ENCODE results near the gene GPATCH1.

GPATCH1 gene

DNA sequence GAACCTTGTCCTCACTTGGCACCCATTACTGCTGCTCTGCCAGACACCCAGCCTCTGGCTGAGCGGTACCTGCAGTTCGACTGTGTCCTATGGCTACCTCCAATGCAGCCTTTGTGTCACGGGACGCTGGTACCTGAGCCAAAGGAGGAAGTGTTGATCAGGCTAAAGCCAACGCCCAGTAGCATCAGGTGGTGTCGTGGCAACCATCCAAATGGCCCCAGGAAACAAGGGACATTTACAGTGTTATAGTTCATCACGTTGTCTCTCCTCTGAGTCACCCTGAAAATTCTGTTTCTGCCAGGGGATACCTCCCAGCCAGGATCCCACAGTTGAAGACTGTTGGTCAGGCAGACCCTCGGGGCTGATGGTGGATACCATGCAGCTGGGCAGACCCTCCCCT, 26.4 kb upstream of the GPATCH1 start:
- H3F3A ChIP-seq (ENCODE audit: low read depth) = no peaks in the 10 kb centered on the region
- H3K4me2 ChIP-seq (ENCODE audit: low read depth, low read length, poor library complexity, severe bottlenecking) = no peak overlapping the region
- H3K79me2 ChIP-seq (ENCODE audit: insufficient read depth, low read length) = no peaks in the 10 kb centered on the region
- no peak overlapping the region for H2AFZ ChIP-seq (ENCODE audit: low read length)
- no peaks in the 10 kb centered on the region for H3K36me3 ChIP-seq (ENCODE audit: insufficient read depth, low read length)
- no peaks in the 10 kb centered on the region for H3K4me1 ChIP-seq (ENCODE audit: insufficient read depth, low read length, poor library complexity, severe bottlenecking)
- no peaks in the 10 kb centered on the region for H3K9me3 ChIP-seq (ENCODE audit: insufficient read depth, low read depth, low read length)
- no peaks in the 10 kb centered on the region for H3K27me3 ChIP-seq (ENCODE audit: insufficient read depth, low read length, poor library complexity, severe bottlenecking)
- no peaks in the 10 kb centered on the region for H3K9me2 ChIP-seq (replicated peaks; ENCODE audit: low read depth, low read length)
- no peaks in the 10 kb centered on the region for H4K20me1 ChIP-seq (ENCODE audit: insufficient read depth, low read length, poor library complexity, severe bottlenecking)
- H3K9ac ChIP-seq (ENCODE audit: low read depth, low read length, poor library complexity, severe bottlenecking) = no peak overlapping the region
- TF ChIP-seq, protein P1, sequence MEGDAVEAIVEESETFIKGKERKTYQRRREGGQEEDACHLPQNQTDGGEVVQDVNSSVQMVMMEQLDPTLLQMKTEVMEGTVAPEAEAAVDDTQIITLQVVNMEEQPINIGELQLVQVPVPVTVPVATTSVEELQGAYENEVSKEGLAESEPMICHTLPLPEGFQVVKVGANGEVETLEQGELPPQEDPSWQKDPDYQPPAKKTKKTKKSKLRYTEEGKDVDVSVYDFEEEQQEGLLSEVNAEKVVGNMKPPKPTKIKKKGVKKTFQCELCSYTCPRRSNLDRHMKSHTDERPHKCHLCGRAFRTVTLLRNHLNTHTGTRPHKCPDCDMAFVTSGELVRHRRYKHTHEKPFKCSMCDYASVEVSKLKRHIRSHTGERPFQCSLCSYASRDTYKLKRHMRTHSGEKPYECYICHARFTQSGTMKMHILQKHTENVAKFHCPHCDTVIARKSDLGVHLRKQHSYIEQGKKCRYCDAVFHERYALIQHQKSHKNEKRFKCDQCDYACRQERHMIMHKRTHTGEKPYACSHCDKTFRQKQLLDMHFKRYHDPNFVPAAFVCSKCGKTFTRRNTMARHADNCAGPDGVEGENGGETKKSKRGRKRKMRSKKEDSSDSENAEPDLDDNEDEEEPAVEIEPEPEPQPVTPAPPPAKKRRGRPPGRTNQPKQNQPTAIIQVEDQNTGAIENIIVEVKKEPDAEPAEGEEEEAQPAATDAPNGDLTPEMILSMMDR (conservative IDR thresholded peaks at IDR 0.05; ENCODE audit: low read length) = no peak
- no peak for TF ChIP-seq EZH2phosphoT487 (IDR thresholded peaks at IDR 0.05; ENCODE audit: borderline replicate concordance)
- H3K4me3 ChIP-seq (ENCODE audit: low read length, poor library complexity, severe bottlenecking) = no peak overlapping the region

DNA sequence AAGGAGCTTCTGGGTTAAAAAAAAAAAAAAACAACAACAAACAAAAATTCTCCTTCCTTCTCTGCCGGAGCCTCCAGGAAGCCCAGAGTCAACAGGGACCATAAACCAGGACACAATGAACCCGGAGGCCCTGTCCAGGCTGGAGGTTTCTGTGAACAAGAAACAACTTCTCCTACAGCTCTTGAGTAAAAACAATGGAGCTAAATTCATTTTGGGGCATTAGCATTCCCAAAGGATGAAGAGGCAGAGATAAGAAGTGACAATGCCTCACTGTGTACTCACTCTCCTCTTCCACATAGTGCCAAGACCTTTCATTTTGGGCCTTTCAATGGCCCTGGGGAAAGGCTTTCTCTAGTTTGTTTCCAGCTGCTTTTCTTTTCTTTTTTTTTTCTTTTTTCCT, 25.3 kb upstream of the GPATCH1 start:
- no peaks in the 10 kb centered on the region for H3K4me1 ChIP-seq (ENCODE audit: insufficient read depth, low read length, poor library complexity, severe bottlenecking)
- H3K9me3 ChIP-seq (ENCODE audit: insufficient read depth, low read depth, low read length) = no peaks in the 10 kb centered on the region
- H3K27me3 ChIP-seq (ENCODE audit: insufficient read depth, low read length, poor library complexity, severe bottlenecking) = no peaks in the 10 kb centered on the region
- no peaks in the 10 kb centered on the region for H3K9me2 ChIP-seq (replicated peaks; ENCODE audit: low read depth, low read length)
- no peaks in the 10 kb centered on the region for H3K79me2 ChIP-seq (ENCODE audit: insufficient read depth, low read length)
- no peaks in the 10 kb centered on the region for H3K36me3 ChIP-seq (ENCODE audit: insufficient read depth, low read length)
- no peaks in the 10 kb centered on the region for H4K20me1 ChIP-seq (ENCODE audit: insufficient read depth, low read length, poor library complexity, severe bottlenecking)
- H3K4me2 ChIP-seq (ENCODE audit: low read depth, low read length, poor library complexity, severe bottlenecking) = no peak overlapping the region
- H3F3A ChIP-seq (ENCODE audit: low read depth) = no peaks in the 10 kb centered on the region
- no peak overlapping the region for H3K4me3 ChIP-seq (ENCODE audit: low read length, poor library complexity, severe bottlenecking)
- H3K9ac ChIP-seq (ENCODE audit: low read depth, low read length, poor library complexity, severe bottlenecking) = no peak overlapping the region
- no peak overlapping the region for H2AFZ ChIP-seq (ENCODE audit: low read length)
- no peak for TF ChIP-seq EZH2phosphoT487 (IDR thresholded peaks at IDR 0.05; ENCODE audit: borderline replicate concordance)
- TF ChIP-seq, protein P1 (conservative IDR thresholded peaks at IDR 0.05; ENCODE audit: low read length) = no peak

DNA sequence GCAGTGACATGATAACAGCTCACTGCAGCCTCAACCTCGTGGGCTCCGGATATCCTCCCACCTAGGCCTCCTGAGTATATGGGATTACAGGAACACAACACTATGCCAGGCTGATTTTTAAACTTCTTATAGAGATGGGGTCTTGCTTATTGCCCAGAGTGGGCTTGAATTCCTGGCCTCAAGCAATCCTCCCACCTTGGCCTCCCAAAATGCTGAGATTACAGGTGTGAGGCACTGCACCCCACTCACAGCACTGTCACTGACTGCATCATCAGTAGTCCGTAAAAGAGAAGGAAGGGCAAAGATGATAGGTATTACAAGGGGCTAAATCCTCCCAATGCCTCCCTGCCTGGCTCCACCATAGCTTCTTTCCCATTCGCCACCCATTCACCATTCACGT, 20.4 kb upstream of the GPATCH1 start:
- Histone ChIP-seq H4K20me1 (ENCODE audit: insufficient read depth, low read length, poor library complexity, severe bottlenecking) (no peaks in the 10 kb centered on the region), H3K4me1 (ENCODE audit: insufficient read depth, low read length, poor library complexity, severe bottlenecking) (no peaks in the 10 kb centered on the region), H3K4me3 (ENCODE audit: low read length, poor library complexity, severe bottlenecking) (no peak overlapping the region), H3K9ac (ENCODE audit: low read depth, low read length, poor library complexity, severe bottlenecking) (no peak overlapping the region), H3K27me3 (ENCODE audit: insufficient read depth, low read length, poor library complexity, severe bottlenecking) (no peaks in the 10 kb centered on the region), H3F3A (ENCODE audit: low read depth) (no peaks in the 10 kb centered on the region), H3K9me2 (replicated peaks; ENCODE audit: low read depth, low read length) (no peaks in the 10 kb centered on the region), H3K79me2 (ENCODE audit: insufficient read depth, low read length) (no peaks in the 10 kb centered on the region), H2AFZ (ENCODE audit: low read length) (no peak overlapping the region), H3K36me3 (ENCODE audit: insufficient read depth, low read length) (no peaks in the 10 kb centered on the region), H3K4me2 (ENCODE audit: low read depth, low read length, poor library complexity, severe bottlenecking) (no peak overlapping the region), H3K9me3 (ENCODE audit: insufficient read depth, low read depth, low read length) (no peaks in the 10 kb centered on the region)
- TF ChIP-seq, protein P1 (conservative IDR thresholded peaks at IDR 0.05; ENCODE audit: low read length) = no peak
- TF ChIP-seq EZH2phosphoT487 (IDR thresholded peaks at IDR 0.05; ENCODE audit: borderline replicate concordance) = no peak

Measured in Loucy (cell line).